AG20443 (cell line): ENCODE results near the gene TSHZ2.
"Not testable (repeated sequence)": the region's sequence is repeated elsewhere in the genome, so short reads cannot be mapped to it uniquely, and the experiment has no call there.

ENCODE experiments used
- DNase-seq: peaks from one replicate; pipeline ENCODE4 v3.0.0; 2012; ENCODE audit warnings: low spot score, mixed read lengths

The TSHZ2 gene

GRCh38 chr20:52962183-52962582 is 10.0 kb upstream of the TSHZ2 start:
- DNase-seq: no peak

GRCh38 chr20:52963131-52963530 is 9.0 kb upstream of the TSHZ2 start:
- no peak for DNase-seq

GRCh38 chr20:52964131-52964530 is 8.0 kb upstream of the TSHZ2 start:
- no peak for DNase-seq

- DNase-seq: no peak
Observed at GRCh38 chr20:52965380-52965779, 6.8 kb upstream of the TSHZ2 start.

- no peak for DNase-seq
Observed at GRCh38 chr20:52965819-52966218, 6.3 kb upstream of the TSHZ2 start.

GRCh38 chr20:52966543-52966942 is 5.6 kb upstream of the TSHZ2 start:
- DNase-seq: not testable (repeated sequence)

GRCh38 chr20:52971498-52972189 is 514 bp upstream of the TSHZ2 start:
- DNase-seq: peak; percentile 13

GRCh38 chr20:52972965-52973819 is 1.0 kb downstream of the TSHZ2 start:
- DNase-seq: peak; percentile 54

GRCh38 chr20:52974179-52974594 is 2.0 kb downstream of the TSHZ2 start:
- peak; percentile 22 for DNase-seq

- DNase-seq: no peak
Observed at GRCh38 chr20:52975029-52975732, 3.0 kb downstream of the TSHZ2 start.

GRCh38 chr20:52975803-52976531 is 3.8 kb downstream of the TSHZ2 start:
- no peak for DNase-seq

GRCh38 chr20:52978851-52979250 is 6.7 kb downstream of the TSHZ2 start:
- no peak for DNase-seq

- DNase-seq: no peak
Observed at GRCh38 chr20:52981051-52981450, 8.9 kb downstream of the TSHZ2 start.

- no peak for DNase-seq
Observed at GRCh38 chr20:52983726-52984450, 11.7 kb downstream of the TSHZ2 start.

- no peak for DNase-seq
Observed at GRCh38 chr20:52984451-52984810, 12.3 kb downstream of the TSHZ2 start.

GRCh38 chr20:52985687-52986086 is 13.5 kb downstream of the TSHZ2 start:
- peak; percentile 48 for DNase-seq

GRCh38 chr20:52987295-52987694 is 15.1 kb downstream of the TSHZ2 start:
- DNase-seq: no peak

GRCh38 chr20:52991830-52992229 is 19.7 kb downstream of the TSHZ2 start:
- DNase-seq: no peak

GRCh38 chr20:52992632-52993031 is 20.5 kb downstream of the TSHZ2 start:
- no peak for DNase-seq

GRCh38 chr20:52993076-52993475 is 20.9 kb downstream of the TSHZ2 start:
- no peak for DNase-seq

GRCh38 chr20:52994184-52994970 is 22.2 kb downstream of the TSHZ2 start:
- DNase-seq: no peak
